SK-N-SH (cell line): ENCODE measurements around the gene TCF12. TPM values are rescaled to one million over a fixed set of nuclear protein-coding genes. Genes with fewer than 3 reads are reported as not detected.

Experiments
- CTCF ChIA-PET: fragments of 300-600, 350-600 bp; formaldehyde crosslinking; extraction: SDS; loops from one replicate; lab custom pipeline; 2021; lab: Yijun Ruan, JAX
- POLR2A ChIA-PET: fragments of 350-600 bp; sonication (Branson Sonifier 250); formaldehyde crosslinking; extraction: SDS; loops from one replicate; lab custom pipeline; 2020; ENCODE audit warnings: antibody characterized with exemption, inconsistent platforms; lab: Yijun Ruan, JAX
- DNase-seq: peaks from one replicate; pipeline ENCODE4 v3.0.0; 2012
- H2AFZ ChIP-seq: fragments of 200-600 bp; sonication (generic); 2 replicates; pipeline ENCODE4 v1.8.1; 2016; ENCODE audit warnings: antibody characterized with exemption, mild to moderate bottlenecking, low read depth
- H3F3A ChIP-seq: fragments of 200-600 bp; sonication (generic); replicated peaks from 2 replicates; pipeline ENCODE3; 2016; ENCODE audit warnings: antibody characterized with exemption, mild to moderate bottlenecking; ENCODE audit not compliant: insufficient read depth
- H3K27ac ChIP-seq, 2 experiments: fragments of 200-500 bp in 1 of 2; fragments of 200-600 bp in 1 of 2; sonication (Bioruptor generic) in 1 of 2; sonication (generic), shearing (Covaris generic) in 1 of 2; 2 replicates each; pipeline versions ENCODE4 v1.5.1 to v1.6.1; 2014 to 2016; ENCODE audit warnings: low read depth in 2 of 2, inconsistent platforms in 1 of 2, low read length in 1 of 2, mild to moderate bottlenecking in 1 of 2, mixed read lengths in 1 of 2
- H3K27me3 ChIP-seq: fragments of 200-600 bp; sonication (generic), shearing (Covaris generic); 2 replicates; pipeline ENCODE4 v1.6.1; 2016; ENCODE audit warnings: mixed run types; ENCODE audit not compliant: insufficient read depth
- H3K36me3 ChIP-seq, 2 experiments: fragments of 200-500 bp in 1 of 2; fragments of 200-600 bp in 1 of 2; sonication (Bioruptor generic) in 1 of 2; sonication (generic) in 1 of 2; replicated peaks in 1 of 2; 2 replicates each; pipeline versions ENCODE3 to v1.5.1; 2014 to 2016; ENCODE audit warnings: low read length in 1 of 2, mild to moderate bottlenecking in 1 of 2; ENCODE audit not compliant: insufficient read depth in 2 of 2, control insufficient read depth in 1 of 2
- H3K4me1 ChIP-seq, 2 experiments: fragments of 200-500 bp in 1 of 2; fragments of 200-600 bp in 1 of 2; sonication (Bioruptor generic) in 1 of 2; sonication (generic), shearing (Covaris generic) in 1 of 2; 2 replicates each; pipeline versions ENCODE4 v1.5.1 to v1.6.1; 2014 to 2016; ENCODE audit warnings: low read depth in 1 of 2, low read length in 1 of 2, mixed run types in 1 of 2; ENCODE audit not compliant: insufficient read depth in 2 of 2, control insufficient read depth in 1 of 2
- H3K4me2 ChIP-seq: fragments of 200-600 bp; sonication (generic), shearing (Covaris generic); 2 replicates; pipeline ENCODE4 v1.6.1; 2017; ENCODE audit warnings: mixed run types
- H3K4me3 ChIP-seq, 2 experiments: fragments of 200-500 bp in 1 of 2; fragments of 200-600 bp in 1 of 2; sonication (Bioruptor generic) in 1 of 2; sonication (generic), shearing (Covaris generic) in 1 of 2; 2 replicates each; pipeline versions ENCODE4 v1.5.1 to v1.8.1; 2014 to 2016; ENCODE audit warnings: low read depth in 2 of 2, inconsistent platforms in 1 of 2, low read length in 1 of 2, mild to moderate bottlenecking in 1 of 2, mixed read lengths in 1 of 2, moderate library complexity in 1 of 2
- H3K79me2 ChIP-seq: fragments of 200-600 bp; sonication (generic); 2 replicates; pipeline ENCODE4 v1.8.1; 2017; ENCODE audit warnings: mild to moderate bottlenecking; ENCODE audit not compliant: insufficient read depth
- H3K9ac ChIP-seq: fragments of 200-600 bp; sonication (generic); 2 replicates; pipeline ENCODE4 v1.6.1; 2017; ENCODE audit warnings: mixed run types
- H3K9me2 ChIP-seq: fragments of 200-600 bp; sonication (generic); 2 replicates; pipeline ENCODE4 v1.6.1; 2017; ENCODE audit warnings: mixed run types
- H3K9me3 ChIP-seq: fragments of 200-600 bp; sonication (generic); 2 replicates; pipeline ENCODE4 v1.6.1; 2017; ENCODE audit warnings: mixed run types, mild to moderate bottlenecking, moderate library complexity
- H4K20me1 ChIP-seq: fragments of 200-600 bp; sonication (generic); 2 replicates; pipeline ENCODE4 v1.6.1; 2017; ENCODE audit warnings: mild to moderate bottlenecking, mixed run types; ENCODE audit not compliant: insufficient read depth
- CTCF ChIP-seq: fragments of 200-600 bp; sonication (generic); IDR thresholded peaks from 2 replicates; pipeline ENCODE4 v1.6.1; 2017; ENCODE audit warnings: antibody characterized with exemption, mild to moderate bottlenecking, moderate library complexity
- ELF1 ChIP-seq: IDR thresholded peaks from 2 replicates; pipeline ENCODE4 v1.4.0; 2012
- EP300 ChIP-seq, 2 experiments: IDR thresholded peaks; 2 replicates each; pipeline versions ENCODE4 v1.4.0 to v1.6.1; 2012; ENCODE audit warnings: borderline replicate concordance in 1 of 2, low read depth in 1 of 2, low read length in 1 of 2
- FOSL2 ChIP-seq: IDR thresholded peaks from 2 replicates; pipeline ENCODE4 v1.4.0; 2012; ENCODE audit warnings: low read depth, mild to moderate bottlenecking, moderate library complexity, borderline replicate concordance
- FOXJ3 ChIP-seq: sonication (generic); formaldehyde crosslinking; IDR thresholded peaks from 2 replicates; pipeline ENCODE4 v1.5.1; 2020; ENCODE audit warnings: mild to moderate bottlenecking, missing genetic modification reagents
- FOXM1 ChIP-seq: IDR thresholded peaks from 2 replicates; pipeline ENCODE4 v1.4.0; 2012; ENCODE audit warnings: low read depth, mild to moderate bottlenecking
- GABPA ChIP-seq: IDR thresholded peaks from 2 replicates; pipeline ENCODE4 v1.4.0; 2012; ENCODE audit warnings: low read depth, mild to moderate bottlenecking
- MAX ChIP-seq: IDR thresholded peaks from 2 replicates; pipeline ENCODE4 v1.4.0; 2012; ENCODE audit warnings: low read depth
- MEF2A ChIP-seq: IDR thresholded peaks from 2 replicates; pipeline ENCODE4 v1.4.0; 2012; ENCODE audit warnings: low read depth, borderline replicate concordance
- MXI1 ChIP-seq: IDR thresholded peaks from 2 replicates; pipeline ENCODE4 v1.6.1; 2012; ENCODE audit warnings: mild to moderate bottlenecking, low read depth, low read length, improper control_type of control experiment
- NFIC ChIP-seq: IDR thresholded peaks from 2 replicates; pipeline ENCODE4 v1.4.0; 2012; ENCODE audit warnings: borderline replicate concordance
- NRF1 ChIP-seq: IDR thresholded peaks from 2 replicates; pipeline ENCODE4 v1.6.1; 2012; ENCODE audit warnings: low read depth, mild to moderate bottlenecking, low read length
- RAD21 ChIP-seq: IDR thresholded peaks from 2 replicates; pipeline ENCODE4 v1.6.1; 2012; ENCODE audit warnings: mild to moderate bottlenecking, low read length
- RCOR1 ChIP-seq: fragments of 150-350 bp; IDR thresholded peaks from 2 replicates; pipeline ENCODE4 v1.6.1; 2017; ENCODE audit warnings: antibody characterized with exemption, low read length
- RFX5 ChIP-seq: IDR thresholded peaks from 2 replicates; pipeline ENCODE4 v1.6.1; 2012; ENCODE audit warnings: mild to moderate bottlenecking, improper control_type of control experiment, low read length
- SIN3A ChIP-seq: IDR thresholded peaks from 2 replicates; pipeline ENCODE4 v1.6.1; 2012; ENCODE audit warnings: low read depth, mild to moderate bottlenecking, low read length, moderate library complexity, borderline replicate concordance
- TAF1 ChIP-seq: IDR thresholded peaks from 2 replicates; pipeline ENCODE4 v1.6.1; 2012; ENCODE audit warnings: low read depth, mild to moderate bottlenecking, low read length, moderate library complexity, borderline replicate concordance
- TCF12 ChIP-seq: IDR thresholded peaks from 2 replicates; pipeline ENCODE4 v1.4.0; 2012
- TEAD4 ChIP-seq: IDR thresholded peaks from 2 replicates; pipeline ENCODE4 v1.4.0; 2012; ENCODE audit warnings: mild to moderate bottlenecking, borderline replicate concordance; ENCODE audit not compliant: insufficient read depth
- whole genome bisulfite sequencing: methylation state at CpG from one replicate; pipeline ENCODE4 v1.1.6; 2017; ENCODE audit warnings: low lambda C conversion rate; 5-methylcytosine and 5-hydroxymethylcytosine counted together
- polyA plus RNA-seq, 3 experiments: library from polyadenylated mRNA; depleted of rRNA; stranded (reverse); fragments of >200 nt; gene quantifications; 2 replicates each; pipeline ENCODE4 v1.2.3, GENCODE V29; 2012
- TF ChIP-seq, protein P1 (sequence below): fragments of 150-350 bp; IDR thresholded peaks from 2 replicates; pipeline ENCODE4 v1.6.1; 2017; ENCODE audit warnings: antibody characterized with exemption, low read length, low read depth, borderline replicate concordance
- TF ChIP-seq, protein P2 (sequence below): fragments of 150-350 bp; IDR thresholded peaks from 2 replicates; pipeline ENCODE4 v1.6.1; 2016; ENCODE audit warnings: mild to moderate bottlenecking, low read depth, low read length
- TF ChIP-seq, protein P3 (sequence below): IDR thresholded peaks from 2 replicates; pipeline ENCODE4; 2012

Gene TCF12
- polyA plus RNA-seq, 1 of the 3 experiments (the other 2 are of a cell fraction): 49.6 TPM

- Histone ChIP-seq H3K79me2 (no peaks in the 10 kb centered on the region), H3K9ac (no peak overlapping the region), H4K20me1 (no peaks in the 10 kb centered on the region), H3K4me1 (peaks cover 4% of the 10 kb centered on the region in 2 experiments; a peak in 3 of 4 replicates), H3K9me2 (no peaks in the 10 kb centered on the region), H3F3A (peaks cover under 1% of the 10 kb centered on the region), H3K9me3 (no peaks in the 10 kb centered on the region), H3K27me3 (no peaks in the 10 kb centered on the region), H3K4me3 (no peak overlapping the region), H3K27ac (no peak overlapping the region), H3K36me3 (no peaks in the 10 kb centered on the region), H2AFZ (no peak overlapping the region), H3K4me2 (no peak overlapping the region)
- POLR2A ChIA-PET: interaction anchor here (1.4 kb wide), 1 partner anchor 25 kb away, joined by 3 read pairs; the partner anchor contains the start of gene TCF12
- no peak for DNase-seq
- CTCF ChIA-PET: interaction anchor here (0.9 to 1.4 kb wide), 3 partner anchors 48 to 649 kb away, joined by 3 to 4 read pairs (median 3); no protein-coding TSS in a partner anchor
- TF ChIP-seq FOSL2 (no peak), NFIC (no peak), TAF1 (no peak), MAX (no peak), ELF1 (no peak), MEF2A (no peak), MXI1 (no peak), EP300 (IDR thresholded peaks at IDR 0.05; ENCODE audit: borderline replicate concordance in 1 of 2, low read depth in 1 of 2, low read length in 1 of 2) (no peak), RAD21 (no peak), RFX5 (no peak), FOXJ3 (CRISPR knock-in tag) (no peak), RCOR1 (no peak)
- TF ChIP-seq, protein P1, sequence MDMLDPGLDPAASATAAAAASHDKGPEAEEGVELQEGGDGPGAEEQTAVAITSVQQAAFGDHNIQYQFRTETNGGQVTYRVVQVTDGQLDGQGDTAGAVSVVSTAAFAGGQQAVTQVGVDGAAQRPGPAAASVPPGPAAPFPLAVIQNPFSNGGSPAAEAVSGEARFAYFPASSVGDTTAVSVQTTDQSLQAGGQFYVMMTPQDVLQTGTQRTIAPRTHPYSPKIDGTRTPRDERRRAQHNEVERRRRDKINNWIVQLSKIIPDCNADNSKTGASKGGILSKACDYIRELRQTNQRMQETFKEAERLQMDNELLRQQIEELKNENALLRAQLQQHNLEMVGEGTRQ: no peak
- 95% methylated on average over 2 of the region's 2 CpGs for WGBS
Observed at GRCh38 chr15:56892659-56893363, 25.6 kb upstream of the TCF12 start.

DNA sequence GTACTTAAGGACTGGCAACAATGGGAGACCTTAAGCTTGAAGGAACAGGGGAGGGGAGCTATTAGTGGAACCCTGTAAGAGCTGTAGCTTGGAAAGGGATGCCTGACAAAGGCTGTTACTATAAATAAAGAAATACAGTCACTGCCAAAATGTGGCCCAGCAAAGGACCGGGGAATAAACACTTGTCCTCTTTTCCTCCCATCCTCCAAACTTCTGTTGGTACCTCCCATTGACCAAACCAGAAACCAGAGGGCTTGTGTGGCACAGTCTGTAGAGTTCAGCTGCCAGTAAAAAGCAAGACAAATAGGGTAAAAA is 25.1 kb upstream of the TCF12 start:
- Histone ChIP-seq H3K27me3 (no peaks in the 10 kb centered on the region), H3K79me2 (no peaks in the 10 kb centered on the region), H3K9ac (no peak overlapping the region), H3K4me1 (no peaks in the 10 kb centered on the region; a peak in 3 of 4 replicates), H4K20me1 (no peaks in the 10 kb centered on the region), H3F3A (no peaks in the 10 kb centered on the region), H3K27ac (no peak overlapping the region), H3K4me3 (no peak overlapping the region), H2AFZ (no peak overlapping the region), H3K4me2 (no peak overlapping the region), H3K9me3 (no peaks in the 10 kb centered on the region), H3K36me3 (no peaks in the 10 kb centered on the region), H3K9me2 (no peaks in the 10 kb centered on the region)
- DNase-seq: no peak
- 85% methylated on average over 1 of the region's 1 CpG for WGBS
- ChIA-PET POLR2A (interaction anchor here (1.4 kb wide), 1 partner anchor 25 kb away, joined by 3 read pairs; the partner anchor contains the start of gene TCF12), CTCF (interaction anchor here (0.9 to 1.4 kb wide), 3 partner anchors 48 to 648 kb away, joined by 3 to 4 read pairs (median 3); no protein-coding TSS in a partner anchor)
- TF ChIP-seq CTCF (no peak), RFX5 (no peak), TCF12 (no peak), TAF1 (no peak), NFIC (no peak), NRF1 (no peak), FOXJ3 (CRISPR knock-in tag) (no peak), TEAD4 (no peak), GABPA (no peak), EP300 (IDR thresholded peaks at IDR 0.05; ENCODE audit: borderline replicate concordance in 1 of 2, low read depth in 1 of 2, low read length in 1 of 2) (no peak), FOXM1 (no peak), MAX (no peak), SIN3A (no peak), FOSL2 (no peak), RAD21 (no peak)
- TF ChIP-seq, protein P2, sequence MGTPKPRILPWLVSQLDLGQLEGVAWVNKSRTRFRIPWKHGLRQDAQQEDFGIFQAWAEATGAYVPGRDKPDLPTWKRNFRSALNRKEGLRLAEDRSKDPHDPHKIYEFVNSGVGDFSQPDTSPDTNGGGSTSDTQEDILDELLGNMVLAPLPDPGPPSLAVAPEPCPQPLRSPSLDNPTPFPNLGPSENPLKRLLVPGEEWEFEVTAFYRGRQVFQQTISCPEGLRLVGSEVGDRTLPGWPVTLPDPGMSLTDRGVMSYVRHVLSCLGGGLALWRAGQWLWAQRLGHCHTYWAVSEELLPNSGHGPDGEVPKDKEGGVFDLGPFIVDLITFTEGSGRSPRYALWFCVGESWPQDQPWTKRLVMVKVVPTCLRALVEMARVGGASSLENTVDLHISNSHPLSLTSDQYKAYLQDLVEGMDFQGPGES: no peak
- TF ChIP-seq, protein P3, sequence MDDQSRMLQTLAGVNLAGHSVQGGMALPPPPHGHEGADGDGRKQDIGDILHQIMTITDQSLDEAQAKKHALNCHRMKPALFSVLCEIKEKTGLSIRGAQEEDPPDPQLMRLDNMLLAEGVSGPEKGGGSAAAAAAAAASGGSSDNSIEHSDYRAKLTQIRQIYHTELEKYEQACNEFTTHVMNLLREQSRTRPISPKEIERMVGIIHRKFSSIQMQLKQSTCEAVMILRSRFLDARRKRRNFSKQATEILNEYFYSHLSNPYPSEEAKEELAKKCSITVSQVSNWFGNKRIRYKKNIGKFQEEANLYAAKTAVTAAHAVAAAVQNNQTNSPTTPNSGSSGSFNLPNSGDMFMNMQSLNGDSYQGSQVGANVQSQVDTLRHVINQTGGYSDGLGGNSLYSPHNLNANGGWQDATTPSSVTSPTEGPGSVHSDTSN: no peak
